H9 (cell line): ENCODE data around the gene C1orf21. TPM values are rescaled to one million over a fixed set of nuclear protein-coding genes. Genes with fewer than 3 reads are reported as not detected.
A peak's percentile ranks its signal among the peaks of the same experiment; 100 is the strongest.

Experiments
- DNase-seq: peaks from one replicate; pipeline ENCODE4 v3.0.0-alpha.2; 2017
- H2AFZ ChIP-seq: one replicate; pipeline ENCODE4 v1.6.1; 2013; ENCODE audit warnings: mild to moderate bottlenecking, low read length, control low read depth, moderate library complexity
- H2AK5ac ChIP-seq: 2 replicates; pipeline ENCODE4 v1.6.1; 2013; ENCODE audit warnings: low read length, control low read depth, mixed read lengths; ENCODE audit not compliant: insufficient read length
- H2BK120ac ChIP-seq: one replicate; pipeline ENCODE4 v1.6.1; 2013; ENCODE audit warnings: low read depth, mild to moderate bottlenecking, low read length, control low read depth, inconsistent platforms; ENCODE audit not compliant: poor library complexity, severe bottlenecking
- H2BK12ac ChIP-seq: 2 replicates; pipeline ENCODE4 v1.6.1; 2013; ENCODE audit warnings: low read length, control low read depth, mixed read lengths, low read depth; ENCODE audit not compliant: insufficient read length
- H2BK15ac ChIP-seq: 2 replicates; pipeline ENCODE4 v1.6.1; 2013; ENCODE audit warnings: low read depth, low read length, control low read depth
- H2BK20ac ChIP-seq: one replicate; pipeline ENCODE4 v1.6.1; 2013; ENCODE audit warnings: low read depth, mild to moderate bottlenecking, low read length, control low read depth, inconsistent platforms; ENCODE audit not compliant: poor library complexity, severe bottlenecking
- H2BK5ac ChIP-seq: 2 replicates; pipeline ENCODE4 v1.6.1; 2013; ENCODE audit warnings: low read length, control low read depth, mixed read lengths; ENCODE audit not compliant: insufficient read length
- H3K14ac ChIP-seq: 2 replicates; pipeline ENCODE4 v1.6.1; 2013; ENCODE audit warnings: low read length, control low read depth; ENCODE audit not compliant: insufficient read depth
- H3K18ac ChIP-seq: 2 replicates; pipeline ENCODE4 v1.6.1; 2013; ENCODE audit warnings: low read depth, mild to moderate bottlenecking, mixed read lengths, low read length, control low read depth; ENCODE audit not compliant: insufficient read length
- H3K23ac ChIP-seq: 2 replicates; pipeline ENCODE4 v1.6.1; 2013; ENCODE audit warnings: low read length, control low read depth, mixed read lengths, low read depth; ENCODE audit not compliant: insufficient read length
- H3K23me2 ChIP-seq: 2 replicates; pipeline ENCODE4 v1.6.1; 2013; ENCODE audit warnings: low read depth, mild to moderate bottlenecking, mixed read lengths, low read length, control low read depth; ENCODE audit not compliant: insufficient read length, poor library complexity, severe bottlenecking
- H3K27ac ChIP-seq: 2 replicates; pipeline ENCODE4 v1.5.1; 2013; ENCODE audit warnings: low read length, control low read depth, mixed read lengths, low read depth; ENCODE audit not compliant: insufficient read length
- H3K27me3 ChIP-seq: 2 replicates; pipeline ENCODE4 v1.6.1; 2013; ENCODE audit warnings: low read length, control low read depth, inconsistent platforms; ENCODE audit not compliant: insufficient read depth
- H3K4ac ChIP-seq: 2 replicates; pipeline ENCODE4 v1.6.1; 2013; ENCODE audit warnings: low read depth, mild to moderate bottlenecking, control low read depth, inconsistent platforms, low read length, moderate library complexity
- H3K4me1 ChIP-seq: 2 replicates; pipeline ENCODE4 v1.6.1; 2013; ENCODE audit warnings: low read length, control low read depth, inconsistent platforms; ENCODE audit not compliant: insufficient read depth
- H3K4me2 ChIP-seq: 2 replicates; pipeline ENCODE4 v1.6.1; 2013; ENCODE audit warnings: low read length, control low read depth, mixed read lengths; ENCODE audit not compliant: insufficient read length, insufficient read depth
- H3K56ac ChIP-seq: 2 replicates; pipeline ENCODE4 v1.6.1; 2013; ENCODE audit warnings: low read depth, mild to moderate bottlenecking, mixed read lengths, low read length, control low read depth; ENCODE audit not compliant: insufficient read length
- H3K79me1 ChIP-seq: 2 replicates; pipeline ENCODE4 v1.6.1; 2013; ENCODE audit warnings: low read depth, mild to moderate bottlenecking, moderate library complexity, low read length, control low read depth, inconsistent platforms; ENCODE audit not compliant: insufficient read depth, poor library complexity, severe bottlenecking
- H3K79me2 ChIP-seq: 2 replicates; pipeline ENCODE4 v1.6.1; 2013; ENCODE audit warnings: low read length, control low read depth, inconsistent platforms; ENCODE audit not compliant: insufficient read depth
- H3K9ac ChIP-seq: 2 replicates; pipeline ENCODE4 v1.6.1; 2013; ENCODE audit warnings: low read length, control low read depth, mixed read lengths; ENCODE audit not compliant: insufficient read length; ENCODE audit errors: extremely low read depth
- H3K9me3 ChIP-seq: one replicate; pipeline ENCODE4 v1.6.1; 2013; ENCODE audit warnings: low read depth, low read length, inconsistent platforms; ENCODE audit not compliant: control insufficient read depth
- H3T11ph ChIP-seq: one replicate; pipeline ENCODE4 v1.6.1; 2013; ENCODE audit warnings: mild to moderate bottlenecking, low read length, control low read depth, inconsistent platforms
- H4K20me1 ChIP-seq: one replicate; pipeline ENCODE4 v1.6.1; 2013; ENCODE audit not compliant: control insufficient read depth, insufficient read length, insufficient read depth
- H4K5ac ChIP-seq: 2 replicates; pipeline ENCODE4 v1.6.1; 2013; ENCODE audit warnings: low read depth, mild to moderate bottlenecking, mixed read lengths, low read length, control low read depth; ENCODE audit not compliant: insufficient read length
- H4K8ac ChIP-seq: replicated peaks from 2 replicates; pipeline ENCODE4 v1.6.1; 2013; ENCODE audit warnings: low read length, control low read depth, mixed read lengths, low read depth; ENCODE audit not compliant: insufficient read length
- H4K91ac ChIP-seq: 2 replicates; pipeline ENCODE4 v1.6.1; 2013; ENCODE audit warnings: low read depth, mild to moderate bottlenecking, moderate library complexity, mixed read lengths, low read length, control low read depth; ENCODE audit not compliant: insufficient read length
- H3K27ac Mint-ChIP-seq, 3 experiments: 2 replicates in 2 of 3; 3 replicates in 1 of 3; pipeline ENCODE4 v1.8.0; 2020 to 2021; ENCODE audit warnings: mixed read lengths in 3 of 3, mild to moderate bottlenecking in 1 of 3, moderate library complexity in 1 of 3
- H3K27me3 Mint-ChIP-seq: 2 replicates; pipeline ENCODE4 v1.8.0; 2021; ENCODE audit warnings: low read depth, mild to moderate bottlenecking, moderate library complexity, mixed read lengths
- H3K36me3 Mint-ChIP-seq, 3 experiments: 2 replicates in 2 of 3; 3 replicates in 1 of 3; pipeline ENCODE4 v1.8.0; 2020 to 2021; ENCODE audit warnings: low read depth in 3 of 3, mixed read lengths in 3 of 3; ENCODE audit not compliant: insufficient read depth in 1 of 3
- H3K4me1 Mint-ChIP-seq, 2 experiments: 2 replicates each; pipeline ENCODE4 v1.8.0; 2020; ENCODE audit warnings: mixed read lengths in 2 of 2
- H3K4me3 Mint-ChIP-seq, 2 experiments: 2 replicates in 1 of 2; 3 replicates in 1 of 2; pipeline ENCODE4 v1.8.0; 2020 to 2021; ENCODE audit warnings: mild to moderate bottlenecking in 2 of 2, mixed read lengths in 2 of 2, moderate library complexity in 1 of 2
- H3K9me3 Mint-ChIP-seq, 2 experiments: 2 replicates in 1 of 2; 3 replicates in 1 of 2; pipeline ENCODE4 v1.8.0; 2020; ENCODE audit warnings: mild to moderate bottlenecking in 2 of 2, mixed read lengths in 2 of 2, moderate library complexity in 1 of 2
- CTCF ChIP-seq: fragments of 200-600 bp; sonication (generic); conservative IDR thresholded peaks from 3 replicates; pipeline ENCODE4 v1.8.0; 2021; ENCODE audit warnings: antibody characterized with exemption, mild to moderate bottlenecking
- WGBS: extraction: QIAGEN DNeasy Blood & Tissue Kit; methylation state at CpG from one replicate; pipeline ENCODE4 v1.1.7; 2013; ENCODE audit warnings: missing lambda C conversion rate, low lambda C conversion rate, mixed read lengths; ENCODE audit not compliant: insufficient read length; ENCODE audit errors: extremely low coverage; 5-methylcytosine and 5-hydroxymethylcytosine counted together
- total RNA-seq: library from RNA; stranded (reverse); gene quantifications from 2 replicates; pipeline ENCODE4 v1.2.1, GENCODE V29; 2021

C1orf21 gene
- total RNA-seq, 1 experiment from 2014 or later, result 36.0 TPM

- H4K20me1 ChIP-seq, result no peaks in the 10 kb centered on the region
Observed at GRCh38 chr1:184473176-184473966, 86.5 kb downstream of the C1orf21 start.

More at GRCh38 chr1:184473176-184473966, 86.5 kb downstream of the C1orf21 start:
- H3K79me2 ChIP-seq, result no peaks in the 10 kb centered on the region
- no peaks in the 10 kb centered on the region for H3K27me3 Mint-ChIP-seq
- H4K91ac ChIP-seq, result no peak overlapping the region
- H3K9me3 ChIP-seq, result no peaks in the 10 kb centered on the region
- peak overlapping the region in 1 of 3 experiments; percentile 33; a peak in 2 of 7 replicates for H3K27ac Mint-ChIP-seq
- no peak overlapping the region for H3K9ac ChIP-seq
- no peak overlapping the region for H4K5ac ChIP-seq
- H3K27ac ChIP-seq, result no peak overlapping the region
- no peaks in the 10 kb centered on the region for H3K23me2 ChIP-seq
- no peak overlapping the region for H3K4me3 Mint-ChIP-seq
- peaks cover 0 to 13% (median 3%) of the 10 kb centered on the region in 3 experiments; a peak in 4 of 7 replicates for H3K36me3 Mint-ChIP-seq
- no CpG with 5 or more reads among the region's 9 CpGs for WGBS
- no peak overlapping the region for H2BK20ac ChIP-seq
- no peak for DNase-seq
- H3K56ac ChIP-seq, result no peak overlapping the region
- H4K8ac ChIP-seq, result no peak overlapping the region
- H2BK5ac ChIP-seq, result no peak overlapping the region
- no peak for TF ChIP-seq CTCF
- H2BK15ac ChIP-seq, result no peak overlapping the region
- H2AK5ac ChIP-seq, result no peak overlapping the region
- no peak overlapping the region for H3K4ac ChIP-seq
- H3K4me1 Mint-ChIP-seq, result peaks cover 22 to 57% of the 10 kb centered on the region in 2 experiments
- H2BK120ac ChIP-seq, result no peak overlapping the region
- no peaks in the 10 kb centered on the region for H3K4me1 ChIP-seq
- no peaks in the 10 kb centered on the region for H3K9me3 Mint-ChIP-seq
- no peak overlapping the region for H3K23ac ChIP-seq
- no peak overlapping the region for H2BK12ac ChIP-seq
- no peaks in the 10 kb centered on the region for H3K27me3 ChIP-seq
- H3K4me2 ChIP-seq, result no peak overlapping the region
- H3K79me1 ChIP-seq, result no peaks in the 10 kb centered on the region
- H3K18ac ChIP-seq, result no peak overlapping the region
- H3T11ph ChIP-seq, result no peak overlapping the region
- no peak overlapping the region for H3K14ac ChIP-seq
- H2AFZ ChIP-seq, result no peak overlapping the region
